Hematopoietic multipotent progenitor cell treated with erythropoietin and hydrocortisone succinate and interleukin-3 and kit ligand, for 15 days (in vitro differentiated cells): Measurements from ENCODE around the gene MARVELD3.
A peak's percentile ranks its signal among the peaks of the same experiment; 100 is the strongest.
"Not testable (repeated sequence)": the region's sequence is repeated elsewhere in the genome, so short reads cannot be mapped to it uniquely, and the experiment has no call there.

Experiments used
- DNase-seq: peaks from one replicate; pipeline ENCODE4 v3.0.0-alpha.2; 2015; ENCODE audit warnings: low spot score

Gene MARVELD3

GRCh38 chr16:71626018-71626857 lies at the start of gene MARVELD3:
TSS of gene MARVELD3 (plus strand) at chr16:71626184. CDS start at chr16:71626230, 46 bp downstream.
- DNase-seq, result no peak

GRCh38 chr16:71576971-71577370 lies 49.0 kb upstream of the MARVELD3 start, which contains the start of gene TAT:
TSS of gene TAT (minus strand) at chr16:71577092. CDS start at chr16:71576415, 677 bp downstream.
- no peak for DNase-seq

- not testable (repeated sequence) for DNase-seq
These were observed 43.5 kb upstream of the MARVELD3 start for GRCh38 chr16:71582553-71582848.

GRCh38 chr16:71584543-71585317 lies 41.3 kb upstream of the MARVELD3 start:
- no peak for DNase-seq

GRCh38 chr16:71585318-71585703 lies 40.7 kb upstream of the MARVELD3 start:
- no peak for DNase-seq

GRCh38 chr16:71589334-71589733 lies 36.6 kb upstream of the MARVELD3 start:
- not testable (repeated sequence) for DNase-seq

- not testable (repeated sequence) for DNase-seq
These were observed 35.9 kb upstream of the MARVELD3 start for GRCh38 chr16:71590071-71590470.

- DNase-seq, result no peak
These were observed 35.4 kb upstream of the MARVELD3 start for GRCh38 chr16:71590584-71590983.

GRCh38 chr16:71591917-71592316 lies 34.1 kb upstream of the MARVELD3 start:
- DNase-seq, result no peak

- no peak for DNase-seq
These were observed 32.7 kb upstream of the MARVELD3 start for GRCh38 chr16:71593048-71593999.

- no peak for DNase-seq
These were observed 31.9 kb upstream of the MARVELD3 start for GRCh38 chr16:71594000-71594646.

GRCh38 chr16:71595340-71595826 lies 30.6 kb upstream of the MARVELD3 start:
- DNase-seq, result not testable (repeated sequence)

- DNase-seq, result not testable (repeated sequence)
These were observed 27.6 kb upstream of the MARVELD3 start for GRCh38 chr16:71598426-71598825.

GRCh38 chr16:71600822-71601221 lies 25.2 kb upstream of the MARVELD3 start:
- DNase-seq, result no peak

- DNase-seq, result no peak
These were observed 16.9 kb upstream of the MARVELD3 start for GRCh38 chr16:71609066-71609465.

GRCh38 chr16:71610447-71610846 lies 15.5 kb upstream of the MARVELD3 start:
- DNase-seq, result no peak

- DNase-seq, result peak; percentile 67
These were observed 14.8 kb upstream of the MARVELD3 start for GRCh38 chr16:71610936-71611871.

- DNase-seq, result not testable (repeated sequence)
These were observed 11.0 kb upstream of the MARVELD3 start for GRCh38 chr16:71614956-71615355.

- no peak for DNase-seq
These were observed 7.6 kb upstream of the MARVELD3 start for GRCh38 chr16:71618429-71618828.

GRCh38 chr16:71622088-71622487 lies 3.9 kb upstream of the MARVELD3 start:
- DNase-seq, result no peak
